Fibroblast of lung (primary cell): ENCODE data around the gene DPYD.

Experiments
- EZH2 ChIP-seq: IDR thresholded peaks from 2 replicates; pipeline ENCODE4 v1.5.1; 2012; ENCODE audit warnings: low read length, control low read depth, mild to moderate bottlenecking; ENCODE audit errors: missing control alignments
- TF ChIP-seq, protein P1 (sequence below), 2 donors: IDR thresholded peaks in 1 of 2; conservative IDR thresholded peaks in 1 of 2; 1 replicate in 1 of 2; 2 replicates in 1 of 2; pipeline ENCODE4 v1.5.1; 2011 to 2012; ENCODE audit warnings: low read length in 2 of 2, control low read depth in 1 of 2, inconsistent platforms in 1 of 2, low read depth in 1 of 2, mild to moderate bottlenecking in 1 of 2

GRCh38 chr1:97044159-97044760, 876.6 kb downstream of the DPYD start:
- TF ChIP-seq, protein P1, sequence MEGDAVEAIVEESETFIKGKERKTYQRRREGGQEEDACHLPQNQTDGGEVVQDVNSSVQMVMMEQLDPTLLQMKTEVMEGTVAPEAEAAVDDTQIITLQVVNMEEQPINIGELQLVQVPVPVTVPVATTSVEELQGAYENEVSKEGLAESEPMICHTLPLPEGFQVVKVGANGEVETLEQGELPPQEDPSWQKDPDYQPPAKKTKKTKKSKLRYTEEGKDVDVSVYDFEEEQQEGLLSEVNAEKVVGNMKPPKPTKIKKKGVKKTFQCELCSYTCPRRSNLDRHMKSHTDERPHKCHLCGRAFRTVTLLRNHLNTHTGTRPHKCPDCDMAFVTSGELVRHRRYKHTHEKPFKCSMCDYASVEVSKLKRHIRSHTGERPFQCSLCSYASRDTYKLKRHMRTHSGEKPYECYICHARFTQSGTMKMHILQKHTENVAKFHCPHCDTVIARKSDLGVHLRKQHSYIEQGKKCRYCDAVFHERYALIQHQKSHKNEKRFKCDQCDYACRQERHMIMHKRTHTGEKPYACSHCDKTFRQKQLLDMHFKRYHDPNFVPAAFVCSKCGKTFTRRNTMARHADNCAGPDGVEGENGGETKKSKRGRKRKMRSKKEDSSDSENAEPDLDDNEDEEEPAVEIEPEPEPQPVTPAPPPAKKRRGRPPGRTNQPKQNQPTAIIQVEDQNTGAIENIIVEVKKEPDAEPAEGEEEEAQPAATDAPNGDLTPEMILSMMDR (conservative IDR thresholded peaks at IDR 0.05 in 1 of 2, IDR thresholded peaks at IDR 0.05 in 1 of 2; ENCODE audit: low read depth in 1 of 2, low read length in 2 of 2) = no peak
- TF ChIP-seq EZH2 = no peak
